Uterus (tissue), 2 donors: ENCODE results near the gene SH3PXD2A.

Source experiments
- POLR2A ChIP-seq, 2 donors: fragments of 450-650 bp; IDR thresholded peaks; one replicate each; pipeline ENCODE4 v1.6.1; 2016; ENCODE audit warnings: antibody characterized with exemption in 2 of 2, mild to moderate bottlenecking in 1 of 2, moderate library complexity in 1 of 2
- TF ChIP-seq, protein P1 (sequence below), 4 experiments: fragments of 200-600 bp in 2 of 4; fragments of 450-650 bp in 2 of 4; sonication (generic) in 2 of 4; IDR thresholded peaks; one replicate each; pipeline ENCODE4 v1.5.1; 2016 to 2019; ENCODE audit warnings: antibody characterized with exemption in 4 of 4, mild to moderate bottlenecking in 2 of 4, moderate library complexity in 1 of 4

DNA sequence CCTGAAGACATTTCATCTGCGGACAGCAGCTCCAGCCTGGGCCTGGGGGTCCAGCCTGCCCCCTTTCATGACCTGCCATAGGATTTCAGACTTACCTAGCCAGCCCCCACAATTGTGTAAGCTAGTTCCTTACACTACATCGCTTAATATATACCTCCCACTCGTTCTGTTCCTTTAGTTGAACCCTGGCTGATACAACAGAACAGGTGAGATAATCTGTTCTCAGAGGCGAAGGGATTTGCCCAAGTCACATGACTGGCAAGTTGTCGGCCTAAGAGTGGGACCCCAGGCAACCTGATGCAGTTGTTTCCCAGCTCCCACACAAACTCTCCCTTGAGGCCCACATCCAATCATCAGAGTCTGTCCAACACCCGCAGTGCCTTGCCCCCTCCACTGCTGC, 168.2 kb downstream of the SH3PXD2A start:
- no peak for TF ChIP-seq POLR2A (IDR thresholded peaks at IDR 0.05)
- TF ChIP-seq, protein P1, sequence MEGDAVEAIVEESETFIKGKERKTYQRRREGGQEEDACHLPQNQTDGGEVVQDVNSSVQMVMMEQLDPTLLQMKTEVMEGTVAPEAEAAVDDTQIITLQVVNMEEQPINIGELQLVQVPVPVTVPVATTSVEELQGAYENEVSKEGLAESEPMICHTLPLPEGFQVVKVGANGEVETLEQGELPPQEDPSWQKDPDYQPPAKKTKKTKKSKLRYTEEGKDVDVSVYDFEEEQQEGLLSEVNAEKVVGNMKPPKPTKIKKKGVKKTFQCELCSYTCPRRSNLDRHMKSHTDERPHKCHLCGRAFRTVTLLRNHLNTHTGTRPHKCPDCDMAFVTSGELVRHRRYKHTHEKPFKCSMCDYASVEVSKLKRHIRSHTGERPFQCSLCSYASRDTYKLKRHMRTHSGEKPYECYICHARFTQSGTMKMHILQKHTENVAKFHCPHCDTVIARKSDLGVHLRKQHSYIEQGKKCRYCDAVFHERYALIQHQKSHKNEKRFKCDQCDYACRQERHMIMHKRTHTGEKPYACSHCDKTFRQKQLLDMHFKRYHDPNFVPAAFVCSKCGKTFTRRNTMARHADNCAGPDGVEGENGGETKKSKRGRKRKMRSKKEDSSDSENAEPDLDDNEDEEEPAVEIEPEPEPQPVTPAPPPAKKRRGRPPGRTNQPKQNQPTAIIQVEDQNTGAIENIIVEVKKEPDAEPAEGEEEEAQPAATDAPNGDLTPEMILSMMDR (IDR thresholded peaks at IDR 0.05) = no peak
